Measurements from ENCODE around the gene TAB2.

DNA sequence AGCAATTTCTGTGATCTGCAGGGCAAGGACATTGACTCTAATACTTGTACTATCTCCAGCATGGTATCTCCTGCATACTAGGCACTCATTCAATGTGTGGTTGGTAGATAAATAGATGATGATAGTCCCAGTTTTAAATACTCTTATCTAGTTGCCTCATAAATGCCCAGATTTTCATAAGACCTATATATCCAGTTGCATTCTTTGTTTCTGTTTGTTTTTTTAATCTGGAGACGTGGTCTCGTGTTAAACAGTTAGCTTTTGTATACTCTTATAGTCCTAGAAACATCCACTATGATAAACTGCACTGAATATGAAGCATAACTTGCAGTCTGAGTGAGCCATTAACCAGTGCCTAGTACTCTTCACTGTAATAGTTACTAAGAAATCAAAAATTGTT lies 47.0 kb downstream of the TAB2 start:
- TF ChIP-seq, protein P1, sequence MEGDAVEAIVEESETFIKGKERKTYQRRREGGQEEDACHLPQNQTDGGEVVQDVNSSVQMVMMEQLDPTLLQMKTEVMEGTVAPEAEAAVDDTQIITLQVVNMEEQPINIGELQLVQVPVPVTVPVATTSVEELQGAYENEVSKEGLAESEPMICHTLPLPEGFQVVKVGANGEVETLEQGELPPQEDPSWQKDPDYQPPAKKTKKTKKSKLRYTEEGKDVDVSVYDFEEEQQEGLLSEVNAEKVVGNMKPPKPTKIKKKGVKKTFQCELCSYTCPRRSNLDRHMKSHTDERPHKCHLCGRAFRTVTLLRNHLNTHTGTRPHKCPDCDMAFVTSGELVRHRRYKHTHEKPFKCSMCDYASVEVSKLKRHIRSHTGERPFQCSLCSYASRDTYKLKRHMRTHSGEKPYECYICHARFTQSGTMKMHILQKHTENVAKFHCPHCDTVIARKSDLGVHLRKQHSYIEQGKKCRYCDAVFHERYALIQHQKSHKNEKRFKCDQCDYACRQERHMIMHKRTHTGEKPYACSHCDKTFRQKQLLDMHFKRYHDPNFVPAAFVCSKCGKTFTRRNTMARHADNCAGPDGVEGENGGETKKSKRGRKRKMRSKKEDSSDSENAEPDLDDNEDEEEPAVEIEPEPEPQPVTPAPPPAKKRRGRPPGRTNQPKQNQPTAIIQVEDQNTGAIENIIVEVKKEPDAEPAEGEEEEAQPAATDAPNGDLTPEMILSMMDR (IDR thresholded peaks at IDR 0.05): no peak
- no peak for TF ChIP-seq POLR2A (IDR thresholded peaks at IDR 0.05)
